ENCODE measurements around the gene FRMPD3.

Gene FRMPD3

DNA sequence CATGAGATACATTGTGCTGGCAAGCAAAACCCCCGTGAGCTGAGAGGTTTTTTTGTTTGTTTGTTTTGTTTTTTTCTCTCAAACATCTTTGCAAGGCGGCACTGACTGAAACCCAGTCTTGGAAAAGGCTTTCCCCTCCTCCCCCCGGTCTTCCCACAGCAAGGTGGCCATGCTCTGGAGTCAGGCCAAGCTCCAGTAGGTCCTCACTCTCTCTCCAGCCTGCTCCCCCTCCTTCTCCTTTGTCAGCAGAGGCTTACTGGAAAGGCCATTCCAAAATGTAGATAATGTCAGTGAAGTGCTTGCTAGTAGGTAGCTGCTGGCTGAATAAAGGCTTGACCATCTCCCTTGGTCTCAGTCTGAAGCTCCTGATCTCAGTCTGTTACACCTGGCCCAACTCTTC is 32.6 kb downstream of the FRMPD3 start:
- DNase-seq = no peak

DNA sequence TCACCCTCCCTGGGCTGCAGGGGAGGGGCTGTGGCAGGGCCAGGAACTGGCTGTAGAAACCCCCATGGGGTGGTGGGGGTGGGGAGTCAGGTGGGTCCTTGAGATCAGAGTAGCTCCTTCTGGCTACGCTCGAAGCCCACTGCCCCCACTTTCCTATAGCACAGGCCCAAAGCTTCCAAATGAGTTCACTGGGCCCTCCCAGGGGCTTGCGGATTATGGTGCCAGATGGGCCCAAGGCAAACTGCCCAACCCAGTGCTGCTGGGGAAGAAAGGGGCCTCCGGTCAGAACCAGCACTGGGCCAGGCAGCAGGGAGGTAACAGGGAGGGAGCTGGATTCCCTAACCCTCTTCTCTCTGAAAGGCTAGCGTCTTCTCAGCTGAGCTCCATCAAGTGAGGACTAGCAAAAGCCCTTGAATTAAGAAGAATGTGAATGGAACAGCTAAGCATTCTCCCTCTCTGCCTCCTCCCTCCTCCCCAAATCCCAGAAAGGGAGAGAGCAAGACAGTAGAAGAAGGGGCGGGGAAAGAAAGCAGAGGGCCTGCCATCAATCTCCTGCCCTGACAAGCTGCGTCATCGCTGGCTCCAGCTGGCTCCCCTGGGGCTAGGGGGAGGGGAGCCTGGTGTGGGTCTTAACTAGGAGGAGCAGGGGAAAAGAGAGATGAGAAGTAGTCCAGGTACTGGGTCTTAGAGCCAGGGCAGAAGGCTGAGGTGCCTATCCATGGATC is 34.7 kb downstream of the FRMPD3 start:
- peak; percentile 16 for DNase-seq

DNA sequence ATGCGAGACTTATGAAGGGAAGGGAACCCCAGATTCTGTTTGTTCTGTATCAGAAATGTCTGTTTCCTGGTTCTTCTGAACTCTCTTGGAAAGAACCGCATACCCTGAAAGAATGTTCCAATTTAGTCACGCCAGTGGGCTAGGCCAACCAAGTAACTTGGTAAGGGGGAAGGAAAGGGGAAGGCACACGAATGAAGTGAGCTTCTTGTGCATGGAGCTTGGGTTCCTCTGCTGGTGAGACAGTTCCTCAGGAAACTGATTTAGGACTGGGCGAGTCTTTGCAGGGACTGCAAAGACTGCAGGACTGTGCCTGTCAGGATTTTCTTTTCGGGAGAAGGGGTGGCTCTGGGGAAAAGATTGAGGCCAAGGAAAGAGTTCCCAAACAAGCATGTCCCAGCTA is 35.6 kb downstream of the FRMPD3 start:
- DNase-seq = no peak

DNA sequence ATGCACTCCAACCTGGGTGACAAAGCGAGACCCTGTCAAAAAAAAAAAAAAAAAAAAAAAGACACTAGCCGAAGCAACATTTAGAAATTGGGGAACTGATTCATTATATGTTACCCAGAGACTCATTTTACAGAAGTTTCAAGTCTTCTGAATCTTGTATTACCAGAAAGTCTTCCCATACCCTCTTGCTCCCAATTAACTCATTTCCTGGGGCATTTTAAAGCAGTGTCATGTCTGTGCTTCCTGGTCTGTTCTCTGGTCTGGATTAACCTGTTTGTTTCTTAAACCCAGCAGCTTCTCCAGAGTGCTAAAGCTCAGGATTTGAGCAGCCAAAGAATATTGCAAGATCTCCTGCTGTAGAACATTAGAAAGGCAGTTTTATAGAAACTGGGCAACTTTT is 43.7 kb downstream of the FRMPD3 start:
- no peak for DNase-seq

DNA sequence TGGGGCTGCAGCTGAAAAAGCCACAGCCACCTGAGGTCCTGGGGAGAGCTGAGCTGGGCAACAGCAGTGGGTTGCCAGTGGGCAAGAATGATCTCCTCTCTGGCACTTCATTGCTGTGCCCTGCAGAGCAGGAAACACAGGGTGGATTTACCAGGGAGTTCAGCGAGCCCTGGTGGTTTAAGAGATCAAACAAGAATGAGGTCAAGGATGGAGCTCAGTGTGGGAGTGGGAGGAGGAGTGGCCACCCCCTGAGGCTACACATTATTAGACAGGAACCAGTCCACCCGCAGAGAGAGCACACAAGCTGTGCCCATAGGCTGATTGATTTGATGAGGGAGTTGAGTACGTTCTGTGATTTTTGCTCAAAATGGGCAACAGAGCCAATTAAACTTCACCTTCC is 47.3 kb downstream of the FRMPD3 start:
- DNase-seq = no peak
